Naive thymus-derived CD8-positive, alpha-beta T cell (primary cell): ENCODE results near the gene GDI1. TPM values are rescaled to one million over a fixed set of nuclear protein-coding genes. Genes with fewer than 3 reads are reported as not detected.

ENCODE experiments used
- ATAC-seq, 2 donors: fragments of 150-1000 bp; cut with Tn5 transposase in 1 of 2; sonication (Bioruptor Pico), chemical (Tn5 transposase) in 1 of 2; 1 replicate in 1 of 2; 2 replicates in 1 of 2; pipeline ENCODE4 v1.10.0; 2021; ENCODE audit warnings: mild to moderate bottlenecking in 2 of 2, moderate library complexity in 2 of 2
- POLR2A ChIA-PET: fragments of 350-600 bp; sonication (Branson Sonifier 250); formaldehyde crosslinking; loops from one replicate; lab custom pipeline; 2021; ENCODE audit warnings: antibody characterized with exemption; lab: Charles Lee
- DNase-seq, 10 donors: peaks; one replicate each; pipeline versions ENCODE4 v3.0.0 to v3.0.0-alpha.2; 2020 to 2022
- H3K27ac Mint-ChIP-seq, 10 donors: one replicate each; pipeline ENCODE4 v1.8.0; 2020 to 2022; ENCODE audit warnings: mild to moderate bottlenecking in 10 of 10, mixed read lengths in 10 of 10, moderate library complexity in 4 of 10, inconsistent platforms in 1 of 10
- H3K27me3 Mint-ChIP-seq, 5 donors: one replicate each; pipeline ENCODE4 v1.8.0; 2021 to 2022; ENCODE audit warnings: mixed read lengths in 5 of 5
- H3K36me3 Mint-ChIP-seq, 3 donors: one replicate each; pipeline ENCODE4 v1.8.0; 2020 to 2022; ENCODE audit warnings: mixed read lengths in 3 of 3, mild to moderate bottlenecking in 2 of 3, inconsistent platforms in 1 of 3
- H3K4me1 Mint-ChIP-seq, 4 donors: one replicate each; pipeline ENCODE4 v1.8.0; 2021 to 2022; ENCODE audit warnings: mixed read lengths in 4 of 4
- H3K4me3 Mint-ChIP-seq, 10 donors: one replicate each; pipeline ENCODE4 v1.8.0; 2020 to 2022; ENCODE audit warnings: mild to moderate bottlenecking in 10 of 10, mixed read lengths in 10 of 10, moderate library complexity in 6 of 10, inconsistent platforms in 1 of 10
- H3K9me3 Mint-ChIP-seq, 9 donors: one replicate each; pipeline ENCODE4 v1.8.0; 2020 to 2022; ENCODE audit warnings: mixed read lengths in 9 of 9, mild to moderate bottlenecking in 3 of 9, inconsistent platforms in 1 of 9, moderate library complexity in 1 of 9
- polyA plus RNA-seq, 3 donors: library from polyadenylated mRNA; unstranded; fragments of 300-500 nt; fragmentation: Illumina TruSeq; gene quantifications; one replicate each; pipeline ENCODE4 v1.2.3, GENCODE V29; 2021
- total RNA-seq, 8 experiments: library from RNA in 2 of 8; stranded (reverse) in 2 of 8; gene quantifications; one replicate each; pipeline ENCODE4 v1.2.3 and lab custom pipeline; 2021 to 2026

Gene GDI1
- total and polyA plus RNA-seq, 5 experiments from 2014 or later: 18.3 to 185 (median 32.1) TPM

DNA sequence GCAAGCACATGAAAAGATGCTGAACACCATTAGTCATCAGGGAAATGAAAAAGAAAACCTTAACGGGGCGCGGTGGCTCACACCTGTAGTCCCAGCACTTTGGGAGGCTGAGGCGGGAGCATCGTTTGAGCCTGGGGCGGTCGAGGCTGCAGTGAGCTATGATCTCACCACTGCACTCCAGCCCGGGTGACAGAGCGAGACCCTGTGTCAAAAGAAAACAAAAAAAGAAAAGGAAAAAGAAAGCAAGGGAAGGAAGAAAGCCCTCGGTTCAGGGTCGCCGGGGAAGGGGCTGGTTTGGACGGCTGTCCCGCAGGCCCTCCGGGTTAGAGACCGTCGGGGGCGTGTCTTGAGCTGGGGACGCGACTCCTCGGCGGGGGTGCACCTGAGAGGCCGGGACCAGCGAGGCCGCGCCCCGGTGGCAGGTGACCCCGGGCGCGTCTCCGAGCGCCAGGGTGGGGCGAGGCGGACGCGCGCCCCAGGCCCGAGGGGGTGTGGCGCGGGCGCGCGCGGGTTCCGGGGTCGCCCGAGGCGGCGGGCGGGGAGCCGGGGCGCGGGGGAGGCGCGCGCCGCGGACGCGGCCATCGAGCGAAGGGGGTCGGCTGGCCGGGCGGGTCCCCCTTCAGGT lies 20.6 kb downstream of the GDI1 start:
- Mint-ChIP-seq H3K4me3 (peak overlapping the region; percentile 89 to 99 (median 93)), H3K27me3 (no peaks in the 10 kb centered on the region), H3K9me3 (peaks cover 0 to 3% (median 0%) of the 10 kb centered on the region in 9 donors), H3K4me1 (peaks cover 8 to 25% (median 18%) of the 10 kb centered on the region in 4 donors), H3K36me3 (peaks cover 0 to 8% (median 0%) of the 10 kb centered on the region in 3 donors), H3K27ac (peak overlapping the region; percentile 58 to 99 (median 94))
- ATAC-seq (peak; percentile 71 to 72), DNase-seq (peak in 9 of 10 donors; percentile 45 to 80 (median 61))
- POLR2A ChIA-PET: interaction anchor here (0.6 to 3.1 kb wide), 12 partner anchors 10 to 58 kb away, joined by 3 to 14 read pairs (median 8); partner anchors contain the start of genes ATP6AP1, FAM50A, RPL10 and SLC10A3

GRCh38 chrX:154458116-154458953 lies 21.4 kb downstream of the GDI1 start, which contains the start of gene PLXNA3:
PLXNA3 (plus strand) TSS chrX:154458281; CDS start chrX:154460184, 1,903 bp downstream.
- POLR2A ChIA-PET: interaction anchor here (0.6 to 3.1 kb wide), 13 partner anchors 11 to 59 kb away, joined by 3 to 14 read pairs (median 7); partner anchors contain the start of genes FAM3A, FAM50A, RPL10 and SLC10A3
- DNase-seq: peak; percentile 33 to 83 (median 69)
- peaks cover 8 to 28% (median 19%) of the 10 kb centered on the region in 4 donors for H3K4me1 Mint-ChIP-seq
- peak; percentile 77 to 84 for ATAC-seq
- H3K27ac Mint-ChIP-seq: peak within 1 kb of the TSS; percentile 58 to 99 (median 94)
- peaks cover 0 to 8% (median 0%) of the 10 kb centered on the region in 3 donors for H3K36me3 Mint-ChIP-seq
- H3K27me3 Mint-ChIP-seq: no peaks in the 10 kb centered on the region
- H3K4me3 Mint-ChIP-seq: peak within 1 kb of the TSS; percentile 89 to 99 (median 93)
- peaks cover 0 to 3% (median 0%) of the 10 kb centered on the region in 9 donors for H3K9me3 Mint-ChIP-seq

DNA sequence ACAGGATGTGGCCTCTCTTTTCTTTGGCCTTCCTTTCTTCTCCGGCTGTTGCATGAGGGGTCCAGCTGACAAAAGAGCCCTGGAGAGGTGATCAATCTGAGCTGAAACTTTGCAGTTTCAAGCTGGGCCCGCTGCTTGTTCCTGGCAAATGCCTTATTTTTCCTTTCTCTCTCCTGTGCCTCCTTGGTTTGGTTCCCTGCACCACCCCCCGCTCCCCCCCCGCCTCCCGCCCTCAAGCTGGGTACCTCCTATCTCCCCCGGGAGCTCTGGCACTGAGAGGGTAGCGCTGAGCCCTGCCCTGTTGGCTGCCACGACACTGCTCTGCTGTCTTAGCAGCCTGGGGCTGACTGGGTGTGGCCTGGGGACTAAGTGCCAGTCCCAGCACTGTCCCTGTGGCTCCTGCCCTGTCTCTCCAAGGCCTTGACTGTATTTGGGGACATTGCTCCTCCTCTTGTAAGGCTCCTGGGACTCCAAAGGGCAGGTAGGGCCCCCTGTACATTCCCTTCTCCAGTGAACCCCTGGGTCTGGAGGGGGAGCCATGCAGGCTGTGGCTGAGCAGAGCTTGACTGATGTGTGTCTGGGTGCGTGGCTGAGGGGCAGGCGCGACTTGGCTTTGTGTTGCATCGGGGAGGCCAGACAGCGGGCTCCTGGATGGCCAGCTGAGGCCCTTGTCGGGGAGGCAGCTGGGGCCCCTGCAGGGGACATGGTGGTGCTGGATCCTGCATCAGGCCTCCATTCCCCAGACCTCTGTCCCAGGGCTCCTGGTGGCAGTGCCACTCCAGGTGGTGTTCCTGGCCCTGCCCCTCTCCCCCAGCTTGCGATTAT lies 22.2 kb downstream of the GDI1 start:
- H3K4me1 Mint-ChIP-seq: peaks cover 8 to 28% (median 19%) of the 10 kb centered on the region in 4 donors
- POLR2A ChIA-PET: interaction anchor here (0.6 to 3.1 kb wide), 13 partner anchors 12 to 60 kb away, joined by 3 to 14 read pairs (median 7); partner anchors contain the start of genes FAM3A, FAM50A, RPL10 and SLC10A3
- peaks cover 0 to 3% (median 0%) of the 10 kb centered on the region in 9 donors for H3K9me3 Mint-ChIP-seq
- no peaks in the 10 kb centered on the region for H3K27me3 Mint-ChIP-seq
- peak overlapping the region in 7 of 10 donors; percentile 34 to 86 (median 60) for H3K27ac Mint-ChIP-seq
- peak overlapping the region; percentile 74 to 87 (median 82) for H3K4me3 Mint-ChIP-seq
- ATAC-seq (peak; percentile 36 to 43), DNase-seq (peak in 1 of 10 donors; percentile 15)
- H3K36me3 Mint-ChIP-seq: peaks cover 0 to 8% (median 0%) of the 10 kb centered on the region in 3 donors

DNA sequence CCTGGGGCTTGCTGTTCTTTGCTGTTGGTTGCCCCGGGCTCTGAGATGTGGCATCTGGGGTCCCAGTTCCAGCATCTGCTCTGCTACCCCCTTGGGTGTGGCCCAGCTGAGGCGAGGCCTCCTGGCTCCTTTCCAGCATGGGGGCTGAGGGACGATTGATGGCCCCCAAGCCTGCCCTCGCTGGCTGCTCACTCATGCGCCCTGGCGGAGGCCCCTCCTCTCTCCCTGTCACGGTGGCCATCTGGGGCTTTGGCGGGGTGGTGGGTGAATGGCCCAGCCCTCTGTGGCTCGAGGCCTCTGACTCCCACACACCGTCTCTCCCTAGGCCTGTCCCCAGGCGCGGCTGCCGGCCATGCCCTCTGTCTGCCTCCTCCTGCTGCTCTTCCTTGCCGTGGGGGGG lies 22.9 kb downstream of the GDI1 start:
- H3K4me1 Mint-ChIP-seq: peaks cover 8 to 28% (median 19%) of the 10 kb centered on the region in 4 donors
- peak overlapping the region in 7 of 10 donors; percentile 36 to 86 (median 74) for H3K4me3 Mint-ChIP-seq
- peaks cover 0 to 8% (median 0%) of the 10 kb centered on the region in 3 donors for H3K36me3 Mint-ChIP-seq
- H3K27ac Mint-ChIP-seq: peak overlapping the region in 2 of 10 donors; percentile 34 to 61
- peaks cover 0 to 3% (median 0%) of the 10 kb centered on the region in 9 donors for H3K9me3 Mint-ChIP-seq
- DNase-seq (peak in 1 of 10 donors; percentile 31), ATAC-seq (no peak)
- POLR2A ChIA-PET: interaction anchor here (0.9 to 3.1 kb wide), 6 partner anchors 18 to 61 kb away, joined by 3 to 14 read pairs (median 10); partner anchors contain the start of genes FAM3A, RPL10 and SLC10A3
- no peaks in the 10 kb centered on the region for H3K27me3 Mint-ChIP-seq

DNA sequence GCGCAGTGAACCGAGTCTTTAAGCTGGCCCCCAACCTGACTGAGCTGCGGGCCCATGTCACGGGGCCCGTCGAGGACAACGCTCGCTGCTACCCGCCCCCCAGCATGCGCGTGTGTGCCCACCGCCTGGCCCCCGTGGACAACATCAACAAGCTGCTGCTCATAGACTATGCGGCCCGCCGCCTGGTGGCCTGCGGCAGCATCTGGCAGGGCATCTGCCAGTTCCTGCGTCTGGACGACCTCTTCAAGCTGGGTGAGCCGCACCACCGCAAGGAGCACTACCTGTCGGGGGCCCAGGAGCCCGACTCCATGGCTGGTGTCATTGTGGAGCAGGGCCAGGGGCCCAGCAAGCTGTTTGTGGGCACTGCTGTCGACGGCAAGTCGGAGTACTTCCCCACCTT lies 23.4 kb downstream of the GDI1 start:
- Mint-ChIP-seq H3K4me3 (peak overlapping the region in 5 of 10 donors; percentile 10 to 74 (median 37)), H3K4me1 (peaks cover 8 to 28% (median 19%) of the 10 kb centered on the region in 4 donors), H3K36me3 (peaks cover 0 to 8% (median 0%) of the 10 kb centered on the region in 3 donors), H3K27ac (peak overlapping the region in 2 of 10 donors; percentile 7 to 18), H3K27me3 (no peaks in the 10 kb centered on the region), H3K9me3 (peaks cover 0 to 3% (median 0%) of the 10 kb centered on the region in 9 donors)
- ATAC-seq: no peak
- POLR2A ChIA-PET: interaction anchor here (0.9 kb wide), 1 partner anchor 26 kb away, joined by 3 read pairs; no protein-coding TSS in a partner anchor
- DNase-seq: peak in 1 of 10 donors; percentile 27

- Mint-ChIP-seq H3K27me3 (no peaks in the 10 kb centered on the region), H3K4me3 (no peak overlapping the region), H3K27ac (no peak overlapping the region), H3K9me3 (peaks cover 0 to 1% (median 0%) of the 10 kb centered on the region in 9 donors), H3K36me3 (peaks cover 0 to 10% (median 0%) of the 10 kb centered on the region in 3 donors), H3K4me1 (peaks cover 6 to 23% (median 15%) of the 10 kb centered on the region in 4 donors)
- DNase-seq (peak in 1 of 10 donors; percentile 30), ATAC-seq (no peak)
- POLR2A ChIA-PET: no interaction called here
These were observed 25.4 kb downstream of the GDI1 start for GRCh38 chrX:154462396-154462795.

DNA sequence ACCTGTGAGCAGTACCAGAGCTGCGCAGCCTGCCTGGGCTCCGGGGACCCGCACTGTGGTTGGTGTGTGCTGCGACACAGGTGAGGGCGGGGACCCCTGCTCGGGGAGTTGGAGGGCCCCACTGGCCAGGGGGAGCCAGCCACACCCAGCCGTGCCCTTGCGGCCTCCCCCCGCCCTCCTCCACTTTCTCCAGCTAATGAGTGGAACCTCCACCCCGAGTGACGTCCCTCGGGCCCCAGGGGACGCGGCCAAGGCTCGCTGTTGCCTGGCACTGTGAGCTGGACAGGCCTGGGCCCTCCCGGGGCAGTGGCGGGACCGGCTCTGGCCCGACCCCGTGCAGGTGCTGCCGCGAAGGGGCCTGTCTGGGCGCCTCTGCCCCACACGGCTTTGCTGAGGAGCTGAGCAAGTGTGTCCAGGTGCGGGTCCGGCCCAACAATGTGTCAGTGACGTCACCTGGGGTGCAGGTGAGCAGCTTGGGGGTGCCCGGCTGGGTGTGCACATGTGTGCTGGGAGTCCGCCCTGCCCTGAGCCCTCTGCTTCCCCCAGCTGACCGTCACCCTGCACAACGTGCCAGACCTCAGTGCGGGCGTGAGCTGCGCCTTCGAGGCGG lies 26.8 kb downstream of the GDI1 start:
- POLR2A ChIA-PET: interaction anchor here (0.8 kb wide), 1 partner anchor 34 kb away, joined by 3 read pairs; no protein-coding TSS in a partner anchor
- peaks cover 4 to 21% (median 13%) of the 10 kb centered on the region in 4 donors for H3K4me1 Mint-ChIP-seq

DNA sequence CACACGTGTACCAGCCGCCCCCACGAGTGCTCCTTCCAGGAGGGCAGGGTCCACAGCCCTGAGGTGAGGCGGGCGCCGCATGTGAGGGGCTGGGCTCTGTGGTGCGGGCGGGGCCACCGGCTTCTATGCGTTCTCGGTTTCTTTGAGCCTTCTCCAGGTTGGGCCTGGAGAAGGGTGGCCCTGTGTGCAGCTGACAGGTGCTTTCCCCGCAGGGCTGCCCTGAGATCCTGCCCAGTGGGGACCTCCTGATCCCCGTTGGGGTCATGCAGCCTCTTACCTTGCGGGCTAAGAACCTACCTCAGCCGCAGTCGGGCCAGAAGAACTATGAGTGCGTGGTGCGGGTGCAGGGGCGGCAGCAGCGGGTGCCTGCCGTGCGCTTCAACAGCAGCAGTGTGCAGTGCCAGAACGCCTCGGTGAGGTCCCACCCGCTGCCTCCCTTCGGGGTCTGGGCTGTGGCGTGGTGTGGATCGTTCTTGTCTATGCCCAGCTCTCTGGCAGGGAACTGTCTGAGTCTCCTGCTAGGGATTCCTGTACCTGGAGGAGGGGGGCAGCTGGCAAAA lies 27.9 kb downstream of the GDI1 start:
- H3K9me3 Mint-ChIP-seq: no peaks in the 10 kb centered on the region
- POLR2A ChIA-PET: interaction anchor here (1.0 kb wide), 1 partner anchor 66 kb away, joined by 3 read pairs; no protein-coding TSS in a partner anchor
- no peaks in the 10 kb centered on the region for H3K27me3 Mint-ChIP-seq
- ATAC-seq: no peak
- peaks cover 0 to 17% (median 0%) of the 10 kb centered on the region in 3 donors for H3K36me3 Mint-ChIP-seq
- H3K4me1 Mint-ChIP-seq: peaks cover 3 to 16% (median 8%) of the 10 kb centered on the region in 4 donors
- H3K27ac Mint-ChIP-seq: no peak overlapping the region
- DNase-seq: peak in 1 of 10 donors; percentile 13
- H3K4me3 Mint-ChIP-seq: peak overlapping the region in 1 of 10 donors; percentile 41

More for the DNA sequence above, 26.8 kb downstream of the GDI1 start:
- ATAC-seq (no peak), DNase-seq (peak in 1 of 10 donors; percentile 36)
- Mint-ChIP-seq H3K27ac (no peak overlapping the region), H3K27me3 (no peaks in the 10 kb centered on the region), H3K4me3 (no peak overlapping the region), H3K9me3 (peaks cover 0 to 1% (median 0%) of the 10 kb centered on the region in 9 donors), H3K36me3 (peaks cover 0 to 10% (median 0%) of the 10 kb centered on the region in 3 donors)

DNA sequence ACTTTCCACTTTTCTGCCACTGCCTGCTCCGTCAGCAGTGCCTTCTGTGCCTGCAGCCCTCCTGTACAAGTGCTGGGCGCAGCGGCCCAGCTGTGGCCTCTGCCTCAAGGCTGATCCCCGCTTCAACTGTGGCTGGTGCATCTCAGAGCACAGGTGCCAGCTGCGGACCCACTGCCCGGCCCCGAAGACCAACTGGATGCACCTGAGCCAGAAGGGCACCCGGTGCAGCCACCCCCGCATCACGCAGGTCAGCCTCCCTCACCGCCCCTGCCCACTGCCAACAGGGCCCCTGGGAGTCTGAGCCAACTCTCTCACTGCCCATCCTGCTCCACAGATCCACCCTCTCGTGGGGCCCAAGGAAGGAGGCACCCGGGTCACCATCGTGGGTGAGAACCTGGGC lies 28.6 kb downstream of the GDI1 start:
- peaks cover 0 to 19% (median 0%) of the 10 kb centered on the region in 3 donors for H3K36me3 Mint-ChIP-seq
- no peak overlapping the region for H3K4me3 Mint-ChIP-seq
- peaks cover 1 to 11% (median 5%) of the 10 kb centered on the region in 4 donors for H3K4me1 Mint-ChIP-seq
- ATAC-seq (no peak), DNase-seq (no peak)
- POLR2A ChIA-PET: interaction anchor here (0.6 to 1.0 kb wide), 2 partner anchors 20 to 66 kb away, joined by 3 read pairs; no protein-coding TSS in a partner anchor
- H3K27ac Mint-ChIP-seq: no peak overlapping the region
- no peaks in the 10 kb centered on the region for H3K9me3 Mint-ChIP-seq
- H3K27me3 Mint-ChIP-seq: no peaks in the 10 kb centered on the region

DNA sequence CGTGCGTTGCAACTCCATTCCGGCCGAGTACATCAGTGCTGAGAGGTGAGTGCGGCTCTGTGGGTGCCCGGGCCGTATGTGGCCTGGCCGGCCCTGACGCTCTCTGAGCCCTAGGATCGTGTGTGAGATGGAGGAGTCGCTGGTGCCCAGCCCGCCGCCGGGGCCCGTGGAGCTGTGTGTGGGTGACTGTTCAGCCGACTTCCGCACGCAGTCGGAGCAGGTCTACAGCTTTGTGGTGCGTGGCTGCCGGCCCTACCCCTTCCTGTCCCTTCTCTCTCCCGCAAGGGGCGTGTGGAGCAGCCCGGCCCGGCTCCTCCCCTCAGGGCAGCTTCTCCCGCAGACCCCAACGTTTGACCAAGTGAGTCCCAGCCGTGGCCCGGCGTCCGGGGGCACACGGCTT lies 29.1 kb downstream of the GDI1 start:
- no peaks in the 10 kb centered on the region for H3K27me3 Mint-ChIP-seq
- H3K36me3 Mint-ChIP-seq: peaks cover 0 to 23% (median 0%) of the 10 kb centered on the region in 3 donors
- ATAC-seq: no peak
- H3K4me1 Mint-ChIP-seq: peaks cover 1 to 9% (median 5%) of the 10 kb centered on the region in 4 donors
- POLR2A ChIA-PET: interaction anchor here (0.6 kb wide), 1 partner anchor 20 kb away, joined by 3 read pairs; no protein-coding TSS in a partner anchor
- peak in 1 of 10 donors; percentile 45 for DNase-seq
- H3K27ac Mint-ChIP-seq: no peak overlapping the region
- no peak overlapping the region for H3K4me3 Mint-ChIP-seq
- H3K9me3 Mint-ChIP-seq: no peaks in the 10 kb centered on the region
